A673 (cell line): Measurements from ENCODE around the gene SNX10. TPM values are rescaled to one million over a fixed set of nuclear protein-coding genes. Genes with fewer than 3 reads are reported as not detected.

Source experiments
- BruUV-seq: library from RNA; stranded (reverse); fragments of 400-500 nt; replicated peaks from 2 replicates; lab custom pipeline; 2021; lab: Mats Ljungman, UMichigan
- CTCF ChIA-PET: fragments of 300-600 bp; sonication (Branson Sonifier 250); formaldehyde crosslinking; loops from one replicate; lab custom pipeline; 2022; ENCODE audit warnings: antibody characterized with exemption; lab: Charles Lee
- POLR2A ChIA-PET: fragments of 300-600 bp; sonication (Branson Sonifier 250); formaldehyde crosslinking; loops from one replicate; lab custom pipeline; 2022; ENCODE audit warnings: antibody characterized with exemption; ENCODE audit not compliant: low non-redundant PET; lab: Charles Lee
- DNase-seq: peaks from one replicate; pipeline ENCODE4 v3.0.0-alpha.2; 2015; ENCODE audit warnings: low spot score
- H3K27ac ChIP-seq: fragments of 200-600 bp; sonication (generic); 2 replicates; pipeline ENCODE4 v1.5.1; 2016; ENCODE audit warnings: mixed run types, low read depth, mild to moderate bottlenecking, mixed read lengths, antibody characterized with exemption, low read length; ENCODE audit not compliant: poor library complexity, severe bottlenecking
- H3K27me3 ChIP-seq: fragments of 200-600 bp; sonication (generic); replicated peaks from 2 replicates; pipeline ENCODE4 v1.6.1; 2017; ENCODE audit warnings: mixed run types, low read depth, mild to moderate bottlenecking, mixed read lengths, antibody characterized with exemption, low read length; ENCODE audit not compliant: insufficient read depth, poor library complexity
- H3K36me3 ChIP-seq: fragments of 200-600 bp; sonication (generic); 2 replicates; pipeline ENCODE4 v1.6.1; 2016; ENCODE audit warnings: mixed run types, mild to moderate bottlenecking, mixed read lengths, antibody characterized with exemption, low read length; ENCODE audit not compliant: insufficient read depth, poor library complexity, severe bottlenecking
- H3K4me1 ChIP-seq: fragments of 200-600 bp; sonication (generic); 2 replicates; pipeline ENCODE4 v1.6.1; 2017; ENCODE audit warnings: mixed run types, mild to moderate bottlenecking, mixed read lengths, antibody characterized with exemption, low read length; ENCODE audit not compliant: insufficient read depth, poor library complexity, severe bottlenecking
- H3K4me3 ChIP-seq: fragments of 200-600 bp; sonication (generic); 2 replicates; pipeline ENCODE4 v1.5.1; 2016; ENCODE audit warnings: low read depth, mixed run types, mild to moderate bottlenecking, mixed read lengths, low read length; ENCODE audit not compliant: poor library complexity, severe bottlenecking
- H3K9me3 ChIP-seq: fragments of 200-600 bp; sonication (generic); 2 replicates; pipeline ENCODE4 v1.6.1; 2016; ENCODE audit warnings: mixed run types, low read depth, mild to moderate bottlenecking, mixed read lengths, antibody characterized with exemption, low read length; ENCODE audit not compliant: poor library complexity, severe bottlenecking
- CTCF ChIP-seq: fragments of 300-800, 200-600 bp; sonication (generic); conservative IDR thresholded peaks from 2 replicates; pipeline ENCODE4 v1.5.1; 2017; ENCODE audit warnings: low read depth, mild to moderate bottlenecking, antibody characterized with exemption, low read length, moderate library complexity, mixed read lengths
- EZH2 ChIP-seq: fragments of 200-600 bp; sonication (generic); IDR thresholded peaks from 2 replicates; pipeline ENCODE4 v1.6.1; 2017; ENCODE audit warnings: borderline replicate concordance, low read depth, mild to moderate bottlenecking, mixed read lengths, antibody characterized with exemption, low read length; ENCODE audit not compliant: poor library complexity, severe bottlenecking
- intact Hi-C: fragments of 100-400 bp; cut with micrococcal nuclease; formaldehyde crosslinking; loops from one replicate; pipeline ENCODE4 v1.10.0; 2022; ENCODE audit not compliant: unreplicated experiment
- total RNA-seq: library from RNA; stranded (reverse); gene quantifications from 2 replicates; pipeline ENCODE4 v1.2.3, GENCODE V29; 2021

The SNX10 gene
- total RNA-seq, 1 experiment from 2014 or later = 1.1 TPM

DNA sequence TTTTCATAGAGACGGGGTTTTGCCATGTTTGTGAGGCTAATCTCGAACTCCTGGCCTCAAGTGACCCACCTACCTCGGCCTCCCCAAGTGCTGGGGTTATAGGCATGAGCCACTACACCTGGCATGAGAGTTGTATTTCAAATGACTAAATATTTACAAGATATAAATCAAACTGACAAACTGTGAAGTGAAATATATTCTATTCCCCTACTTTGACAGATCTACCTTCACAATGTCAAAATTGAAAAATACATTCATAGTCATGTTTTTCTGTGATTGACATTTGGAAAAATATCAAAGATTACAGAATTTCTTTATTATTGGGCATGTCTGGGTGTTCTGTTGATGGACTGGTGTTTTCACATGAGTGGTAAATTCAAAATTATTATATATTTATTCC lies 16.4 kb upstream of the SNX10 start:
- no peaks in the 10 kb centered on the region for H3K9me3 ChIP-seq
- BruUV-seq = no TSS peak
- no peaks in the 10 kb centered on the region for H3K36me3 ChIP-seq
- POLR2A ChIA-PET = no interaction called here
- no peak for DNase-seq
- no peak for TF ChIP-seq CTCF
- TF ChIP-seq EZH2 = no peak
- H3K27me3 ChIP-seq = no peaks in the 10 kb centered on the region
- intact Hi-C loops = no loop called here
- no peak overlapping the region for H3K4me3 ChIP-seq
- no peak overlapping the region for H3K27ac ChIP-seq
- no peaks in the 10 kb centered on the region for H3K4me1 ChIP-seq
- CTCF ChIA-PET = no interaction called here

DNA sequence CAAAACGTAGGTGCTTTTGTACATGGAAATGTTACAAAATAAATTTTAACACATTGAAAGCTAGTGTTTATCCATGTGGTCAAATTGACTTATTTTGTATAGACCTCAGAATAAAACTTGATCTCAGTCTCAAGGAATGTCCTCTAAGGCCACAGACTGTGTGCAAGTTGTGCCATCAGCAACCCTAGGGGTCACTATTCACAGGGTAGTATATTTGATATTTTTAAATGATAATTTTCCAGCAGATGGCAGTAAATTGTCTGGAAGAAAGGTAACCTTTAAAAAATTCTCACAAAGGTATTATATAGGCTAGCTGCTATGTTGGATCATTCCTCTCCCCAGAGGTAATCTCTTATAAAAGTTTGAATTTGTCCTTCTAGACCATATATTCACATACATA lies 12.9 kb upstream of the SNX10 start:
- ChIA-PET CTCF (no interaction called here), POLR2A (interaction anchor here (0.6 kb wide), 1 partner anchor 195 kb away, joined by 3 read pairs; no protein-coding TSS in a partner anchor)
- BruUV-seq = no TSS peak
- DNase-seq = peak; percentile 6
- no peaks in the 10 kb centered on the region for H3K9me3 ChIP-seq
- no peaks in the 10 kb centered on the region for H3K4me1 ChIP-seq
- H3K27ac ChIP-seq = no peak overlapping the region
- intact Hi-C loops = no loop called here
- TF ChIP-seq EZH2 (no peak), CTCF (peak; percentile 37; the same call in 1 of the 2 replicates)
- no peak overlapping the region for H3K4me3 ChIP-seq
- H3K36me3 ChIP-seq = no peaks in the 10 kb centered on the region
- H3K27me3 ChIP-seq = no peaks in the 10 kb centered on the region

DNA sequence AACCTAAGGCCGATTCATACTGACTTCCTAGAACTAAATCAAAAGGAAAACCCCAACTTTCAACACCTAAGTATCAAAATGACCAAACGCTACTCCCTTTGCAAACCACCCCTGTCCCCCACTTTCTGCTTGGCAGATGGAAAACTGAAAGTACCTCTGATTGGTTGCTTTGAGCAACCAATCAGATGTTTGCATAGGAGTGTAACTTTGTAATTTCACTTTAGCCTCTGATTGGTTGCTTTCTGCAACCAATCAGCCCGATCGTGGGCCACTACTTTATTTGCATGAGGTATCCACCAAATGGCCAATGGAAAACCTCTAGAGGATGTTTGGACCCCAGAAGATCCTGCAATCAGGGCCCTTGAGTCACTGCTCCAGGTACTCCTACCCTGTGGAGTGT lies 12.3 kb upstream of the SNX10 start:
- peak; percentile 44 for DNase-seq
- no peak for TF ChIP-seq CTCF
- TF ChIP-seq EZH2 = no peak
- CTCF ChIA-PET = no interaction called here
- Histone ChIP-seq H3K27me3 (no peaks in the 10 kb centered on the region), H3K36me3 (no peaks in the 10 kb centered on the region), H3K9me3 (no peaks in the 10 kb centered on the region), H3K4me3 (no peak overlapping the region), H3K27ac (no peak overlapping the region), H3K4me1 (no peaks in the 10 kb centered on the region)
- intact Hi-C loops = no loop called here
- no TSS peak for BruUV-seq
- POLR2A ChIA-PET = no interaction called here
